Brain pericyte (primary cell): ENCODE measurements around the gene PDYN.

Source experiments
- DNase-seq: peaks from one replicate; pipeline ENCODE4 v3.0.0-alpha.2; 2012; ENCODE audit warnings: low read depth, low spot score

PDYN gene

DNA sequence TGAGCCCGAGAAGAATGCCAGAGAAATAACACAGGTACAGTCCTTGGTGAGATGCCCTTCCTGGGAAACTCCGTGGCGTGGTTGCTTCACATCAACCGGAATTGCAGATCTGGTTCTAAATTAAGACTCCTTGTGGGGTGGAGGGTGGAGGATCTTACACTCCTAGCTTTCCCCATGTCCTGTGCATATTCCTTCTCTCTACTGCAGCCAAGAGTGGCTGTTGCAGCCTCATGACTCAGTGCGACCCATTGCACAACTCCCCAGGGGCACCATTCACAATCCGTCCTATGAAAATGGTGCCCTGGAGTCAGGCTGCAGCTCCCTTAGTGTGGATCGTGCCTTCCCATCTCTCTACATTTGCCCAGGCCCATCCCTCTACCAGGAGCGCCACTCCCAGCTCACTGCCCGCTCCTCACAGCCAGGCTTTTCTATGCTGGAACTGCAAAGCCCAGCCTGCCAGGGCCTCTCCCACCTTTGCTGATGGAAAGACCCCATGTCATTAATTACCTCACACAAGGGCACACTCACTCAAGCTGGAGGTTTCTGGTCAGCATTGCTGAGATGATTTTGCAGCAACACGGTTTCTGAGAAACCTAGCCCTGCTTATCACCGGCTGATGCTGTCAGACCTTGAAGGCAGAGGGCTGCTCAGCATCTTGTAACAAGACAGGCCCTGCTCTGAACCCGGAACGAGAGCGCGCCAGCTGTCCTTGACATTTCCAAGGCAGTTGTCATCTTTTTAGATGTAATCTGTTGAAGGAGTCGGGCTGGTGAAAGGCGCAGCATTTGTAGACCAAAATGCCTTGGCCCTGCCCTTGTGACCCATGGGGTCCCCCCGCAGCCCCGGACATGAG lies 58.9 kb downstream of the PDYN start:
- no peak for DNase-seq

DNA sequence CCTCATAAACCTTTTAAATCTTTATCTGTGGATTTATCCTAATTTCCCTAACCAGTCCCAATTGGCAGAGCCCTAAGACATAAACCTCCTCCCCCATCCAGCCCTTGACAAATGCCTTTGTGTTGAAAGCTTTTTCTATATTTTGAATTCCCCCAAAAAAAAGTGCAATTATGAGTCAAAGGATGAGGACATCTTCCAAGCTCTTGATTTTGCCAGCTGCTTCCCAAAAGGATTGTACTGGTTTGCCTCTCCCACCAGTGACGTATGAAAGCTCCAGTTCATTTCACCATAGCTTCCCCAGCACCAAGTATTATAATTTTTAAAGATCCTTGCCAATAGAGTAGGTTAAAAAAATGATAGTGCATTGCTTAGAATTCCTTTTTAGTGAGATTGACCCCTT lies 59.7 kb downstream of the PDYN start:
- no peak for DNase-seq

DNA sequence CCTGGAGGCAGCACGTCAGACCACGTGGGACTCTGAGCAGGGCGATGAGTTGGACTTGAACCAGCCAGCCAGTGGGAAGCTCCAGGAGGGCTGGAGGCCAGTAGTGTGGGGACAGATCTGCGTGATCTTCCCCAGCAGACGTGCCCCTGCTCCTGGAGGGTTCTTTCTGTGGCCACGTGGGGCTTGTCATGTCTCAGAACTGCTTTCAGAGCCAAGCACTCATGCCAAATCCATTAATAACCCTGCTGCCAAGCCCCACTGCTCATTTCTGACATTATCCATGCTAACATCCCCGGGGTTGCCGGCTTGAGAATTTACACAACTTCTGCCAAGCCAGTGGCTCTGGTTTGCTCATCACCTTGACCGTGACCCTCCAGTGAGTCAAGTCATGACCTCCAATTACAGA lies 60.4 kb downstream of the PDYN start:
- DNase-seq = no peak

DNA sequence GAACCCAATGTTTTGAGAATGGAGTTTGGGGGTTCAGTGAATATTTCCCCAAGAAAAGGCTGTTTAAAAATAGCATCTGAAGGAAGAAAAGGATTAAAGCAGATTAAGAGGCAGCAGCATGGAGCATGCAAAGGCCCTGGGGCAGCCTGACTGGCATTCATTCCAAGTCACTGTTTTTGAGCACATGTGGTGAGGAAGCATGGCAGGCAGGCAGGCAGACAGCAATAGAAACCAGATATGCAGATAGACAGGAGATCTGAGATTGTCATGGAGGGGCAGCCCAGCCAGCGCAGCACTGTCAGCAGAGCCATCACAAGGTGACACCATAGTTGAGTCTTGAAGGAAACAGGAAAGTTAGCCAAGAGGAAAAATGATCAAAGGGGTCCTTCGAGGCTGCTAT lies 60.9 kb downstream of the PDYN start:
- DNase-seq = no peak

DNA sequence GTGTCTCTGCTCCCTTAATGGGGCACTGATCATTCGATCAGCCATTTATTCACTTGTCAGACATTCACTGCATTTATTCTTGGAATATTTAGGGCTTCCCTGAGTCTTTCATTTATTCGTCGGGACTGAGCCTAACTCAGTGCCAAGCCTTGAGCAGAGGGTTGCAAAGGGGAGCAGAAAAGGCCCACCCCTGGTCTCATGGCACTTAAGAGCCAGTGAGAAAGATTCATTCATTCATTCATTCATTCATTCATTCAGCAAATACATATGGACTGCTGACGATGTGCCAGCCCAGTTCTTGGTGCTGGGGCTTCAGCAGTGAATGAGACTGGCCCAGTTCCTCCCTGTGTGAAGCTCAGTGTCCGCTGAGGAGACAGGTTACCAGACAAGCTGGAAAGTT lies 62.0 kb downstream of the PDYN start:
- no peak for DNase-seq

DNA sequence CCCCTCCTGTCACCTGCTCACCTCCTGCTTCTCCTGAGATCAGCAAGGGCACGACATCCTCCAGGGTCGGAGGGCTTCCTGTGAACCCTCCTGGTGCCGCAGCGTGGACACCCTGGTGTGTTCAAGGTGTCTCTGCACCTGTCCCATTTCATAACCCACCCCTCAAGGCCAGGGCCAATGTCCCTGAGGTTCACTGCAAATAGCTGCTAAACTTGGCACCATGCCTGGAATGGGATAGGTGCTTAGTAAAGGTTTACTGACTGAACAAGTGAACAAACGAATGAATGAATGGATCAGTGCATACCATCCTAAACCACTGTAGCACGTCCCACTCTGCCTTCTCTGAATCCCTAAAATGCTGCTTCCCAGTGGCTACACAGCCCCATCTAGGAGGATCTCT lies 63.7 kb downstream of the PDYN start:
- DNase-seq = no peak

DNA sequence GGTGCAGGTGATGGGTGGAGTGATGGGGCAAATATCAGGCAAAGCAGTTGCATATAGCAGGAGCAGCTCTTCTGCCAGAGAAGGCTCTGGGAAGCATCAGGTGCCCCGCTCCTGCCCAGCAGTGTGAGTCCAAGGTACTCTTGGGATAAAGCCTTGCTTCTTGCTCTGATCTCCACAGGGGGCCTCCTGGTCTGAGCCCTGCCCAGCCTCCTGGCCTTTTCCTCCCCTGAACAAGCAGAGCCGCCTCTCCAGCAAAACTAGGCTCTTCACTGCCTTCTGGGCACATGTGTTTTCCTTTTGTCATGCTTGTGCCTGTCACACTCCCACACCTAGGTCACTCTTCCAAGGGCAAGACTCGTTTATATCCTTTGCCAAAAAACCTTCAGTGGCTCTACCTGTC lies 64.4 kb downstream of the PDYN start:
- no peak for DNase-seq

DNA sequence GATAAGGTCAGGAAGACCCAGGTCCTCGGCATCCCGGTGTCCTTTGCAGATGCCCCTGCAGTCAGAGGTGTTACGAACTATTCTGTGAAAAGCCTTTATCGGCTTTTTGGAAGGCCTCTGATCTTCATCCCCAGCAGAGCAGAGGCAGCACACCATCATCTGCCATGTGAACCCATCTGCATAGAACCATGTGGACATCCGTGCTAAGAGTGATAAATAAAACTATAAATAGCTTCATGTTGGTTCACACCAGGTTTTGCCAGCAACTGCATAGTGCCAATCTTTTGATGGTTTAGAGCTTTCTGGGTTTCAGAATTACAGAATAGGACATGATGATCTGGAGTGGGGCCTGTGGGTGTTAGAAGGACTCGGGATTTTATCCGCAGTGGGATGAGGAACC lies 65.1 kb downstream of the PDYN start:
- DNase-seq = no peak
